Heart left ventricle (tissue), 16 donors: Measurements from ENCODE around the gene SLC22A4. TPM values are rescaled to one million over a fixed set of nuclear protein-coding genes. Genes with fewer than 3 reads are reported as not detected.

Experiments
- ATAC-seq, 4 donors: fragments of 200-7000 bp; cut with Tn5 transposase; one replicate each; pipeline ENCODE4 v1.9.1; 2020 to 2022; ENCODE audit warnings: moderate library complexity in 4 of 4, mild to moderate bottlenecking in 3 of 4, moderate number of reproducible peaks in 1 of 4
- DNase-seq, 5 donors: peaks; one replicate each; pipeline ENCODE4 v3.0.0-alpha.2; 2020
- H3K27ac ChIP-seq, 12 donors: fragments of 200-600 bp; sonication (generic) in 4 of 12; one replicate each; pipeline versions ENCODE4 v1.5.0 to v1.8.0; 2016 to 2022; ENCODE audit warnings: mild to moderate bottlenecking in 2 of 12
- H3K27me3 ChIP-seq, 9 donors: fragments of 200-600 bp; sonication (generic) in 2 of 9; one replicate each; pipeline versions ENCODE4 v1.5.1 to v1.8.0; 2016 to 2022; ENCODE audit warnings: mild to moderate bottlenecking in 3 of 9
- H3K36me3 ChIP-seq, 9 donors: fragments of 200-600 bp; sonication (generic) in 2 of 9; one replicate each; pipeline versions ENCODE4 v1.5.0 to v1.8.0; 2018 to 2022; ENCODE audit warnings: mild to moderate bottlenecking in 2 of 9
- H3K4me1 ChIP-seq, 12 donors: fragments of 200-600 bp; sonication (generic) in 4 of 12; one replicate each; pipeline versions ENCODE4 v1.5.0 to v1.8.0; 2016 to 2022; ENCODE audit warnings: mild to moderate bottlenecking in 3 of 12
- H3K4me3 ChIP-seq, 12 donors: fragments of 200-600 bp; sonication (generic) in 4 of 12; one replicate each; pipeline versions ENCODE4 v1.5.0 to v1.8.0; 2017 to 2022; ENCODE audit warnings: mild to moderate bottlenecking in 9 of 12, moderate library complexity in 4 of 12
- H3K9me3 ChIP-seq, 12 donors: fragments of 200-600 bp; sonication (generic) in 4 of 12; one replicate each; pipeline versions ENCODE4 v1.5.0 to v1.8.0; 2016 to 2022; ENCODE audit warnings: mild to moderate bottlenecking in 1 of 12
- POLR2A ChIP-seq, 2 donors: fragments of 450-650 bp; IDR thresholded peaks; one replicate each; pipeline ENCODE4 v1.6.1; 2017; ENCODE audit warnings: antibody characterized with exemption in 2 of 2, mild to moderate bottlenecking in 2 of 2, moderate library complexity in 2 of 2
- WGBS, 4 donors: extraction: QIAGEN DNeasy Blood & Tissue Kit in 2 of 4; methylation state at CpG; one replicate each; pipeline versions ENCODE4 v1.1.5 to v1.1.7; 2013 to 2018; 5-methylcytosine and 5-hydroxymethylcytosine counted together
- intact Hi-C, 10 donors: fragments of 100-400 bp; cut with DNase I; formaldehyde crosslinking; loops; one replicate each; pipeline versions ENCODE4 v1.11.1 to v1.14.2; 2022
- polyA plus RNA-seq, 2 donors: library from polyadenylated mRNA; stranded (reverse); fragments of 200-250 nt; gene quantifications; one replicate each; pipeline ENCODE4 v1.2.3, GENCODE V29; 2013
- total RNA-seq, 9 donors: library from RNA; depleted of rRNA in 2 of 9; stranded (reverse); fragments of >200 nt in 2 of 9; fragmentation: NEBNext Ultra II Directional in 3 of 9; extraction: Animal tissue kit (Norgen Biotek cat#: 25700) in 3 of 9; gene quantifications; one replicate each; pipeline versions ENCODE4 v1.1.0 to v1.2.4, GENCODE V29; 2016 to 2023
- TF ChIP-seq, protein P1 (sequence below), 12 donors: fragments of 200-600 bp; sonication (generic) in 4 of 12; IDR thresholded peaks; one replicate each; pipeline versions ENCODE4 v1.5.0 to v1.8.0; 2018 to 2022; ENCODE audit warnings: antibody characterized with exemption in 12 of 12, mild to moderate bottlenecking in 5 of 12
- donor health status: ischemic (EF 13 %, LVEDD 7.1; RV severe dilation, severe dysfunction).
- donor health status: healthy with polysubstance abuse.
- donor health status: DM: no; HTN: yes; CAD: no.
- donor health status: DM: no; HTN: no; CAD: no.
- donor health status: ischemic (EF 25% LVEDD 6.9; RV normal size, moderate dysfunction).
- donor health status: ischemic (EF 25% LVEDD 5.7; RV mildly dilated, moderate dysfunction).
- donor health status: healthy.
- donor health status: DM: yes; HTN: yes; CAD: no.
- donor health status: ischemic (EF 35%, LVEDD 5.7; RV mildly dilated, moderate dysfunction).
- donor health status: nonischemic (EF 11% LVEDD 7.7; RV severe dilation, severe dysfunction).
- donor health status: DM: yes; HTN: yes; CAD: no.
- donor health status: PGD.
- donor health status: ischemic (EF 29% LVEDD 5.4; RV normal size, mild dysfunction).
- donor health status: nonischemic (EF 23%, LVEDD 6.1; RV moderate dilation, normal function).

SLC22A4 gene
- total and polyA plus RNA-seq, 11 donors = 0.30 to 4.9 (median 2.2) TPM

DNA sequence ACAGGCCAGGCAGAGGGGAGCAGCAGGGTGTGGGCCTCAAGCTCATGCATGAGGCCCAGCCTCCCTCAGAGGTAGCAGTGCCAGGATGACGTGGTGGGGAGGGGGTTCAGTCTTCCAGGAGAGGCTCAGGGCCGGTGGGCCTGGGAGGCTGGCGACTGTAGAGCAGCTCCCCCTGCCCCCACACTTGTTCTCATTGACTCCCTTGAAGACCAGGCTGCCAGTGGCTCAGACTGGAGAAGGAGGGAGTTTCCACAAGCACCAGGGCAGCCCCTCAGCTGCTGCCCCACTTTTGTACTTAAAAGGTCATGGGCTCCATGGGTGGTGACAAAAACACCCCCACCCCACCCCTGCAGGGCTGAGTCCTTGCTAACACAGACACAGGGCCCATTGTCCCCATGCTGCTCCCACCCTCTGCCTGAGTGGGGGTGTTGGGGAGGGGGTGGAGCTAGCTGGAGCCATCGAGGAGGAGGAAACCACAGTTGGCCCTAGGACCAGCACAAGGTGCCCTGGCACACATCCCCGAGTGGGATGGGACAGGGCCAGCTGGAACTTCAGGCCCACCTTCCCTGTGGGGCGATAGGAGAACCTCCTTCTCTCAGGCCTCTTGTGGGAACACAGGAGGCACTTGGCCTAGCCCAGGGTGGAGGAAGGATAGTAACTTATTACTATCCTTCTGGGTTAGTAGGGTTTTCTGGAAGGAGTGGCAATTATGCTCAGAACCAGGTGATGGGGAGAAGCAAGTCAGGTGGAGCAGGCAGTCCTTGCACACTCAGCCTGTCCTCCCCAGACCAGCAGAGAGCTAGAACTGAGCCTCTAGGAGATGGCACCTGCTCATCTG, 26.0 kb upstream of the SLC22A4 start:
- Histone ChIP-seq H3K4me3 (no peak overlapping the region), H3K36me3 (peaks cover 0 to 10% (median 0%) of the 10 kb centered on the region in 9 donors), H3K4me1 (peaks cover 0 to 48% (median 24%) of the 10 kb centered on the region in 12 donors), H3K27me3 (no peaks in the 10 kb centered on the region), H3K9me3 (no peaks in the 10 kb centered on the region), H3K27ac (peak overlapping the region in 1 of 12 donors; percentile 97)
- intact Hi-C loops = no loop called here
- WGBS, 4 donors = 72 to 85% (median 76%) methylated on average over 4 to 6 of the region's 6 CpGs
- TF ChIP-seq POLR2A (IDR thresholded peaks at IDR 0.05) = no peak
- TF ChIP-seq, protein P1, sequence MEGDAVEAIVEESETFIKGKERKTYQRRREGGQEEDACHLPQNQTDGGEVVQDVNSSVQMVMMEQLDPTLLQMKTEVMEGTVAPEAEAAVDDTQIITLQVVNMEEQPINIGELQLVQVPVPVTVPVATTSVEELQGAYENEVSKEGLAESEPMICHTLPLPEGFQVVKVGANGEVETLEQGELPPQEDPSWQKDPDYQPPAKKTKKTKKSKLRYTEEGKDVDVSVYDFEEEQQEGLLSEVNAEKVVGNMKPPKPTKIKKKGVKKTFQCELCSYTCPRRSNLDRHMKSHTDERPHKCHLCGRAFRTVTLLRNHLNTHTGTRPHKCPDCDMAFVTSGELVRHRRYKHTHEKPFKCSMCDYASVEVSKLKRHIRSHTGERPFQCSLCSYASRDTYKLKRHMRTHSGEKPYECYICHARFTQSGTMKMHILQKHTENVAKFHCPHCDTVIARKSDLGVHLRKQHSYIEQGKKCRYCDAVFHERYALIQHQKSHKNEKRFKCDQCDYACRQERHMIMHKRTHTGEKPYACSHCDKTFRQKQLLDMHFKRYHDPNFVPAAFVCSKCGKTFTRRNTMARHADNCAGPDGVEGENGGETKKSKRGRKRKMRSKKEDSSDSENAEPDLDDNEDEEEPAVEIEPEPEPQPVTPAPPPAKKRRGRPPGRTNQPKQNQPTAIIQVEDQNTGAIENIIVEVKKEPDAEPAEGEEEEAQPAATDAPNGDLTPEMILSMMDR (IDR thresholded peaks at IDR 0.05) = no peak
- ATAC-seq = no peak
- DNase-seq = peak in 1 of 5 donors; percentile 19

DNA sequence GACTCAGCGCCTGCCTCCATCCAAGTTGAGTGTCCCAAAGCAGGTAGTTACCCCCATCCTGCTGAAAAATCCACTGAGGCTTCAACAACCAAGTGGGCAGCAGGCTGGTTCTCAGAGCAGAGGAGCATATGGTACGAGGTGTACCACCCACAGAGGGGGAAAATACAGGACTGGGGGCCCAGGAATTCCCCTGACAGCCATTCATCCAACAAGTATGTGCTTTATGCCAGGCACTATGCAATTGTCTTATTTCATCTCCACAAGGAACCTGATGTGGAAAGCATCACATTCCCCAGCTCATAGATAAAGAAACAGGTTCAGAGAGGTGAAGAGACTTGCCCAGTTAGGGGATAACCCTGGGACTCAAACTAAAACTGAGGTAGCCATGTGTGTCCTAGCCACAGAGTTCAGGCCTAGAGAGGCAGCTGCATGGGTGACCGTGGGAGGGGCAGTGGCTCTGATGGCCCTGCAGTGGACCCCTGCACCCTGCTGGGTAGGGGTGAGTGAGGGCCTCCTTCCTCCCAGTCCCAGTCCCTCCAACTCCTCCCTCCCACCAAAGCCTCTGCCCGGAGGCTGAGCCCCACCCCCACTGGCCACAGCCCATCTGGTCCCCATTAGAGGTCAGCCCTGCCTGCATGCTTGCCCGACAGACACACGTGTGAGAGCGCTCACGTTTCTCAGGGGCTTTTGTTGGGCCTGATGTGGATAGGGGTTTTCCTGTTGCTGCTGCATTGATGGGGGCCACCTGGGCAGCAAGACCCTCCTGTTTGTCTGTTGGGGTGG, 25.2 kb upstream of the SLC22A4 start:
- intact Hi-C loops = no loop called here
- no peak for ATAC-seq
- Histone ChIP-seq H3K4me3 (no peak overlapping the region), H3K36me3 (peaks cover 0 to 10% (median 0%) of the 10 kb centered on the region in 9 donors), H3K4me1 (peaks cover 0 to 40% (median 22%) of the 10 kb centered on the region in 12 donors), H3K27me3 (no peaks in the 10 kb centered on the region), H3K27ac (peak overlapping the region in 1 of 12 donors; percentile 97), H3K9me3 (no peaks in the 10 kb centered on the region)
- WGBS, 4 donors = 73 to 88% (median 84%) methylated on average over 7 to 8 of the region's 8 CpGs
- TF ChIP-seq, protein P1 (IDR thresholded peaks at IDR 0.05) = no peak
- TF ChIP-seq POLR2A (IDR thresholded peaks at IDR 0.05) = no peak
- peak in 1 of 5 donors; percentile 15 for DNase-seq

DNA sequence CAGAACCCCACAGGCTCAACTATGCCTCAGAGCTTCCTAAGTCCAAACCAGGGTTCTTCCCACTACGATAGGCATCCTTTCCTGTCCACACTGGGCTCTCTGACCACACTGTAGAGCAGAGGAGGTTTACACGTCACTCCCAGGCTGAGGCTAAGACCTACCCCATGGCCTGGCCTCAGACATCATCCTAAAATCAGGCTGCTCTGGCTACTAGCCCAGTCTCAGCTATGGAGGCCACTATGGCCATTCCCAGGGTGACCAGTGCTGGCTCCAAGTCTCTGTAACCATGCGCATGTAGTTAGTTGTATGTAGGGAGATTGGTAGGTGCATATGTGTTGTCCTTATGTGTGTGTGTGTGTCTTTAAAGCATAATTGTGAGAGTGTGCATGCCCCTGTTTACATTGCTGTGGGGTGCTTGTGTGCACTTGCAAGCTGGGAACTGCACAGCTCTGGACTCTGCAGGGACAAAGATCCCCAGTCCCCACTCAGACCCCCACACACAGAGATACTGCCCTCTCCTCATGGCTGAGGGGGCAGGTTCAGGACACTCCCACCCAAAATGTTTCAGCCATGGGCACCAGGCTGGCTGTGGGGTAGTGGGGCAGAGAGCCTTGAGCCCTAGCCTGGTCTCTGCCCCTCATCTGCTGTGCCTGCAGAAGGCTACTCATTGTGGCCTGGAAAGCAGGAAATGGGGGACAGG, 24.4 kb upstream of the SLC22A4 start:
- H3K4me1 ChIP-seq = peaks cover 0 to 32% (median 16%) of the 10 kb centered on the region in 12 donors
- peak overlapping the region in 1 of 12 donors; percentile 97 for H3K27ac ChIP-seq
- intact Hi-C loops = loop anchor here in 5 of 10 donors (5.0 to 10.0 kb wide), 6 partner anchors 32 to 235 kb away; no protein-coding TSS in a partner anchor
- no peak for TF ChIP-seq POLR2A (IDR thresholded peaks at IDR 0.05)
- TF ChIP-seq, protein P1 (IDR thresholded peaks at IDR 0.05) = no peak
- H3K4me3 ChIP-seq = no peak overlapping the region
- DNase-seq = no peak
- no peak for ATAC-seq
- H3K27me3 ChIP-seq = no peaks in the 10 kb centered on the region
- peaks cover 0 to 10% (median 0%) of the 10 kb centered on the region in 9 donors for H3K36me3 ChIP-seq
- 90 to 97% (median 96%) methylated on average over 3 of the region's 3 CpGs for WGBS, 4 donors
- no peaks in the 10 kb centered on the region for H3K9me3 ChIP-seq
